Mammary epithelial cell (primary cell): ENCODE measurements around the gene ANKRD29.

Source experiments
- CTCF ChIP-seq, 2 donors: IDR thresholded peaks in 1 of 2; conservative IDR thresholded peaks in 1 of 2; 2 replicates each; pipeline ENCODE4 v1.5.1; 2011 to 2012; ENCODE audit warnings: inconsistent platforms in 2 of 2, low read length in 2 of 2, mild to moderate bottlenecking in 2 of 2, control low read depth in 1 of 2, low read depth in 1 of 2; ENCODE audit not compliant: insufficient read depth in 1 of 2; ENCODE audit errors: extremely low read depth in 1 of 2
- EZH2 ChIP-seq: IDR thresholded peaks from 2 replicates; pipeline ENCODE4 v1.6.1; 2012; ENCODE audit warnings: low read length, inconsistent platforms, borderline replicate concordance

GRCh38 chr18:23652232-23652631 lies 10.5 kb downstream of the ANKRD29 start:
- no peak for TF ChIP-seq CTCF (conservative IDR thresholded peaks at IDR 0.05 in 1 of 2, IDR thresholded peaks at IDR 0.05 in 1 of 2; ENCODE audit: extremely low read depth in 1 of 2, insufficient read depth in 1 of 2, low read depth in 1 of 2, low read length in 2 of 2)
- no peak for TF ChIP-seq EZH2
